PC-9 (cell line): ENCODE measurements around the gene IKBKG.

Experiments
- EZH2 ChIP-seq: fragments of 200-600 bp; sonication (generic); IDR thresholded peaks from 2 replicates; pipeline ENCODE4 v1.8.0; 2017; ENCODE audit warnings: antibody characterized with exemption, low read depth
- TF ChIP-seq, protein P1 (sequence below): fragments of 200-600 bp; sonication (generic); conservative IDR thresholded peaks from 2 replicates; pipeline ENCODE4 v1.6.1; 2017; ENCODE audit warnings: mixed run types, antibody characterized with exemption, mild to moderate bottlenecking, moderate library complexity

DNA sequence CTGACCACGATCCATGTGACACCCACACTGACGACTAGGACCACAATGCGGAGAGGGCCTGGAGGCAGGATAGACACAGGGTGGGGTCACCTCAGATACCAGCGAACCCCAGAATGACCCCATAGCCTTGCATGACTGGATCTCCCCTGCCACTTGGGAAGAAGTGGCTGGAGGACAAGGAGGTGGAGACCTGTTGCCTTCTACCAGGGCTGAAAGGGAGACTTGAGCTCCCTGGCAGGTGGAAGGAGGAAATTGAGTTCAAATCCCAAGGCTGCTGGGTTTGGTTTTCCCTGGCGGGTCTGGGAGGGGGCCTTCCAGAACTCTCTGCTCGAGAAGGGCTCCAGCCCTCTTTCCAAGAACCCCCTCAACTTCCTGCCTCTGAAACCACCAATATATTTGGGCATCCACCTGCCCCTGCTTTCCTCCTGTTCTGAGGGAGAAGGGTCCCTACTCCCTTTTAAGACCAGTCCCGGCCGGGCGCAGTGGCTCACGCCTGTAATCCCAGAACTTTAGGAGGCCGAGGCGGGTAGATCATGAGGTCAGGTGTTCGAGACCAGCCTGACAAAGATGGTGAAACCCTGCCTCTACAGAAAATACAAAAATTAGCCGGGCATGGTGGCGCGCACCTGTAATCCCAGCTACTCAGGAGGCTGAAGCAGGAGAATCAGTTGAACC lies 34.4 kb upstream of the IKBKG start:
- TF ChIP-seq, protein P1, sequence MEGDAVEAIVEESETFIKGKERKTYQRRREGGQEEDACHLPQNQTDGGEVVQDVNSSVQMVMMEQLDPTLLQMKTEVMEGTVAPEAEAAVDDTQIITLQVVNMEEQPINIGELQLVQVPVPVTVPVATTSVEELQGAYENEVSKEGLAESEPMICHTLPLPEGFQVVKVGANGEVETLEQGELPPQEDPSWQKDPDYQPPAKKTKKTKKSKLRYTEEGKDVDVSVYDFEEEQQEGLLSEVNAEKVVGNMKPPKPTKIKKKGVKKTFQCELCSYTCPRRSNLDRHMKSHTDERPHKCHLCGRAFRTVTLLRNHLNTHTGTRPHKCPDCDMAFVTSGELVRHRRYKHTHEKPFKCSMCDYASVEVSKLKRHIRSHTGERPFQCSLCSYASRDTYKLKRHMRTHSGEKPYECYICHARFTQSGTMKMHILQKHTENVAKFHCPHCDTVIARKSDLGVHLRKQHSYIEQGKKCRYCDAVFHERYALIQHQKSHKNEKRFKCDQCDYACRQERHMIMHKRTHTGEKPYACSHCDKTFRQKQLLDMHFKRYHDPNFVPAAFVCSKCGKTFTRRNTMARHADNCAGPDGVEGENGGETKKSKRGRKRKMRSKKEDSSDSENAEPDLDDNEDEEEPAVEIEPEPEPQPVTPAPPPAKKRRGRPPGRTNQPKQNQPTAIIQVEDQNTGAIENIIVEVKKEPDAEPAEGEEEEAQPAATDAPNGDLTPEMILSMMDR: no peak
- TF ChIP-seq EZH2: no peak
